Putamen (tissue), 1 donor: Measurements from ENCODE around the gene HCN4.

Experiments
- DNase-seq: peaks from one replicate; pipeline ENCODE4 v3.0.0-alpha.2; 2016; ENCODE audit warnings: low spot score

HCN4 gene

GRCh38 chr15:73344056-73344455, 24.7 kb downstream of the HCN4 start:
- DNase-seq = no peak

GRCh38 chr15:73341886-73342600, 26.7 kb downstream of the HCN4 start:
- DNase-seq = no peak

GRCh38 chr15:73340502-73341192, 28.1 kb downstream of the HCN4 start:
- no peak for DNase-seq

GRCh38 chr15:73338606-73339374, 30.0 kb downstream of the HCN4 start:
- DNase-seq = no peak

GRCh38 chr15:73338058-73338457, 30.7 kb downstream of the HCN4 start:
- no peak for DNase-seq

GRCh38 chr15:73337187-73337586, 31.6 kb downstream of the HCN4 start:
- no peak for DNase-seq

GRCh38 chr15:73336756-73337155, 32.0 kb downstream of the HCN4 start:
- no peak for DNase-seq

GRCh38 chr15:73335471-73335870, 33.3 kb downstream of the HCN4 start:
- no peak for DNase-seq

- no peak for DNase-seq
Measured at GRCh38 chr15:73335026-73335425, 33.7 kb downstream of the HCN4 start.

- DNase-seq = no peak
Measured at GRCh38 chr15:73334086-73334485, 34.7 kb downstream of the HCN4 start.

GRCh38 chr15:73333001-73333400, 35.8 kb downstream of the HCN4 start:
- no peak for DNase-seq

- DNase-seq = no peak
Measured at GRCh38 chr15:73331991-73332925, 36.5 kb downstream of the HCN4 start.

GRCh38 chr15:73331501-73331900, 37.3 kb downstream of the HCN4 start:
- DNase-seq = no peak

- DNase-seq = no peak
Measured at GRCh38 chr15:73330206-73331051, 38.3 kb downstream of the HCN4 start.

GRCh38 chr15:73329501-73330200, 39.1 kb downstream of the HCN4 start:
- no peak for DNase-seq

GRCh38 chr15:73328981-73329380, 39.8 kb downstream of the HCN4 start:
- DNase-seq = no peak

GRCh38 chr15:73328149-73328820, 40.5 kb downstream of the HCN4 start:
- DNase-seq = no peak

- DNase-seq = no peak
Measured at GRCh38 chr15:73326157-73326556, 42.6 kb downstream of the HCN4 start.

GRCh38 chr15:73325191-73325861, 43.4 kb downstream of the HCN4 start:
- no peak for DNase-seq
